CD4-positive, alpha-beta memory T cell (primary cell): ENCODE results near the gene PLPPR4. TPM values are rescaled to one million over a fixed set of nuclear protein-coding genes. Genes with fewer than 3 reads are reported as not detected.
A peak's percentile ranks its signal among the peaks of the same experiment; 100 is the strongest.
"Not testable (repeated sequence)": the region's sequence is repeated elsewhere in the genome, so short reads cannot be mapped to it uniquely, and the experiment has no call there.

Experiments
- CTCF ChIA-PET: fragments of 350-600 bp; sonication (Branson Sonifier 250); formaldehyde crosslinking; loops from one replicate; lab custom pipeline; 2021; ENCODE audit warnings: inconsistent platforms; ENCODE audit not compliant: partially characterized antibody; lab: Charles Lee
- POLR2A ChIA-PET: fragments of 350-600 bp; sonication (Branson Sonifier 250); formaldehyde crosslinking; loops from one replicate; lab custom pipeline; 2021; ENCODE audit not compliant: partially characterized antibody; lab: Charles Lee
- DNase-seq, 5 donors: peaks; one replicate each; pipeline versions ENCODE4 v3.0.0 to v3.0.0-alpha.2; 2020 to 2022; ENCODE audit warnings: mixed read lengths in 1 of 5
- H3K27ac ChIP-seq: one replicate; pipeline ENCODE4 v1.7.0; 2013; ENCODE audit warnings: low read depth, low read length
- H3K27me3 ChIP-seq: 2 replicates; pipeline ENCODE4 v1.7.0; 2013; ENCODE audit warnings: mild to moderate bottlenecking, low read length, moderate library complexity; ENCODE audit not compliant: insufficient read depth
- H3K36me3 ChIP-seq: 2 replicates; pipeline ENCODE4 v1.7.0; 2013; ENCODE audit warnings: mild to moderate bottlenecking, low read length, moderate library complexity; ENCODE audit not compliant: insufficient read depth
- H3K4me1 ChIP-seq: 2 replicates; pipeline ENCODE4 v1.7.0; 2013; ENCODE audit warnings: mild to moderate bottlenecking, low read length, moderate library complexity; ENCODE audit not compliant: insufficient read depth
- H3K4me3 ChIP-seq, 2 donors: one replicate each; pipeline ENCODE4 v1.7.0; 2013; ENCODE audit warnings: low read length in 2 of 2, mild to moderate bottlenecking in 1 of 2
- H3K9me3 ChIP-seq, 2 donors: one replicate each; pipeline ENCODE4 v1.7.0; 2013; ENCODE audit warnings: low read length in 2 of 2, control low read depth in 1 of 2; ENCODE audit not compliant: control insufficient read depth in 1 of 2
- H3K27ac Mint-ChIP-seq, 7 donors: one replicate each; pipeline ENCODE4 v1.8.0; 2020 to 2021; ENCODE audit warnings: mixed read lengths in 7 of 7, mild to moderate bottlenecking in 6 of 7, inconsistent platforms in 3 of 7, moderate library complexity in 3 of 7
- H3K27me3 Mint-ChIP-seq, 2 donors: one replicate each; pipeline ENCODE4 v1.8.0; 2020 to 2021; ENCODE audit warnings: mixed read lengths in 2 of 2
- H3K36me3 Mint-ChIP-seq, 2 donors: one replicate each; pipeline ENCODE4 v1.8.0; 2020 to 2021; ENCODE audit warnings: mixed read lengths in 2 of 2, inconsistent platforms in 1 of 2, mild to moderate bottlenecking in 1 of 2
- H3K4me1 Mint-ChIP-seq, 4 donors: one replicate each; pipeline ENCODE4 v1.8.0; 2020 to 2021; ENCODE audit warnings: mixed read lengths in 4 of 4, mild to moderate bottlenecking in 1 of 4
- H3K4me3 Mint-ChIP-seq, 8 donors: one replicate each; pipeline ENCODE4 v1.8.0; 2020 to 2021; ENCODE audit warnings: mixed read lengths in 8 of 8, mild to moderate bottlenecking in 7 of 8, moderate library complexity in 6 of 8, inconsistent platforms in 3 of 8
- H3K9me3 Mint-ChIP-seq, 8 donors: one replicate each; pipeline ENCODE4 v1.8.0; 2020 to 2021; ENCODE audit warnings: mixed read lengths in 8 of 8, mild to moderate bottlenecking in 5 of 8, inconsistent platforms in 3 of 8, moderate library complexity in 1 of 8
- intact Hi-C: fragments of 100-400 bp; cut with micrococcal nuclease; formaldehyde crosslinking; loops from one replicate; pipeline ENCODE4 v1.15.1; 2023
- polyA plus RNA-seq, 2 donors: library from polyadenylated mRNA; unstranded; fragments of 300-500 nt; fragmentation: Illumina TruSeq; gene quantifications; one replicate each; pipeline ENCODE4 v1.2.3, GENCODE V29; 2021
- total RNA-seq, 2 experiments: library from RNA; stranded (reverse); gene quantifications; one replicate each; pipeline ENCODE4 v1.2.3, GENCODE V29; 2021

The PLPPR4 gene
- total and polyA plus RNA-seq, 4 experiments from 2014 or later: not detected

DNA sequence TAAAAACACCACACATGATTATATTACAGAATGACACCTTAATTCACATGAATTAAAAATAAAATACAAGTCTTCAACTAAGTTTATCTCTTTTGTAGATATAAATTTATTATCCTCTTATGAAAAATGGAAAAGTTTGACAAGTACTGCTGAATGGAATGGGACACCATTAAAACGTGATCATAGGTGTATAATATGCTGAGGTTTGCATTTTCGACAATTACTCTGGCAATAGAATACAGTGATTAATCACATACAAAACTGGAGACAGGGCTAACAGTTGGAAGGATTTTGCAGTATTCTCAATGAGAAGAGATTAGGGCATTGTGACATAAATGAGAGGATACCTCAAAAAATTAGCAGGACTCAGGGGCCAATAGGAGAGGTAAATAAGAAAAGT is 17.1 kb upstream of the PLPPR4 start:
- Histone ChIP-seq H3K27ac (no peak overlapping the region), H3K9me3 (no peaks in the 10 kb centered on the region), H3K4me3 (no peak overlapping the region), H3K36me3 (no peaks in the 10 kb centered on the region), H3K27me3 (no peaks in the 10 kb centered on the region), H3K4me1 (no peaks in the 10 kb centered on the region)
- ChIA-PET CTCF (no interaction called here), POLR2A (no interaction called here)
- Mint-ChIP-seq H3K9me3 (peaks cover 0 to 13% (median 6%) of the 10 kb centered on the region in 8 donors), H3K4me1 (no peaks in the 10 kb centered on the region), H3K27me3 (peaks cover 1 to 3% of the 10 kb centered on the region in 2 donors), H3K27ac (no peak overlapping the region), H3K36me3 (no peaks in the 10 kb centered on the region), H3K4me3 (no peak overlapping the region)
- intact Hi-C loops: no loop called here
- DNase-seq: no peak

- no peaks in the 10 kb centered on the region for H3K4me1 Mint-ChIP-seq
- Histone ChIP-seq H3K4me1 (no peaks in the 10 kb centered on the region), H3K4me3 (no peak overlapping the region), H3K27ac (no peak overlapping the region), H3K9me3 (no peaks in the 10 kb centered on the region), H3K36me3 (no peaks in the 10 kb centered on the region), H3K27me3 (no peaks in the 10 kb centered on the region)
- H3K27ac Mint-ChIP-seq: no peak overlapping the region
- H3K27me3 Mint-ChIP-seq: peaks cover 1 to 2% of the 10 kb centered on the region in 2 donors
- H3K9me3 Mint-ChIP-seq: peaks cover 0 to 8% (median under 1%) of the 10 kb centered on the region in 8 donors
- no peak overlapping the region for H3K4me3 Mint-ChIP-seq
- no peak for DNase-seq
- intact Hi-C loops: no loop called here
- no peaks in the 10 kb centered on the region for H3K36me3 Mint-ChIP-seq
- ChIA-PET CTCF (no interaction called here), POLR2A (no interaction called here)
Measured at GRCh38 chr1:99250728-99251127, 13.6 kb upstream of the PLPPR4 start.

GRCh38 chr1:99251308-99251707 is 13.0 kb upstream of the PLPPR4 start:
- Mint-ChIP-seq H3K36me3 (no peaks in the 10 kb centered on the region), H3K27me3 (peaks cover 1 to 2% of the 10 kb centered on the region in 2 donors), H3K4me1 (no peaks in the 10 kb centered on the region), H3K27ac (no peak overlapping the region), H3K9me3 (peaks cover 0 to 8% (median 0%) of the 10 kb centered on the region in 8 donors), H3K4me3 (no peak overlapping the region)
- no peaks in the 10 kb centered on the region for H3K9me3 ChIP-seq
- POLR2A ChIA-PET: no interaction called here
- H3K4me1 ChIP-seq: no peaks in the 10 kb centered on the region
- DNase-seq: no peak
- no peak overlapping the region for H3K4me3 ChIP-seq
- H3K36me3 ChIP-seq: no peaks in the 10 kb centered on the region
- CTCF ChIA-PET: interaction anchor here (1.0 kb wide), 1 partner anchor 9 kb away, joined by 3 read pairs; no protein-coding TSS in a partner anchor
- H3K27ac ChIP-seq: no peak overlapping the region
- H3K27me3 ChIP-seq: no peaks in the 10 kb centered on the region
- intact Hi-C loops: no loop called here

DNA sequence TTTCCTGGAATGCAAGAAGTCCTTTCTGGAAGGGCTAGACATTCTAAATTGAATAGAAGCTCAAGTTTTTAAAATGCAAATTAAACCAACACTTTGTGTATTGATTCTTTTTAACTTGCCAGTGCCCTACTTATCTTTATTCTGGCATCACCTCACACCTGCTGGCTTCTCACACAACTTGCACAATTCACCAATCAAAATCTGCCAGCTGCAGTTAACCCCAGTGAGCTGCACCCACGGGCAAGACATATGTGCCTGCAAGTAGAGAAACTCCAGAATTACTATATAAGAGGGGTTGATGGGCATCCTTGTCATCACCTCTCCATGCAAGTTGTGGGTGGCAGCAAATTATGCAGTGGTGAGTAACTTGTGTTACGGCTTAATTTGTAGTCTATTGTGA is 11.7 kb upstream of the PLPPR4 start:
- Histone ChIP-seq H3K9me3 (no peaks in the 10 kb centered on the region), H3K27me3 (no peaks in the 10 kb centered on the region), H3K27ac (no peak overlapping the region), H3K4me1 (no peaks in the 10 kb centered on the region), H3K4me3 (no peak overlapping the region), H3K36me3 (no peaks in the 10 kb centered on the region)
- Mint-ChIP-seq H3K9me3 (peaks cover 0 to 6% (median 0%) of the 10 kb centered on the region in 8 donors), H3K4me1 (no peaks in the 10 kb centered on the region), H3K27ac (no peak overlapping the region), H3K4me3 (no peak overlapping the region), H3K36me3 (no peaks in the 10 kb centered on the region), H3K27me3 (peaks cover 1 to 2% of the 10 kb centered on the region in 2 donors)
- DNase-seq: no peak
- POLR2A ChIA-PET: no interaction called here
- intact Hi-C loops: no loop called here
- CTCF ChIA-PET: no interaction called here

- peaks cover 17 to 19% of the 10 kb centered on the region in 2 donors for H3K27me3 Mint-ChIP-seq
- intact Hi-C loops, H3K4me3 Mint-ChIP-seq, H3K4me1 ChIP-seq, H3K9me3 ChIP-seq, H3K4me1 Mint-ChIP-seq, H3K27ac ChIP-seq, H3K27me3 ChIP-seq, H3K9me3 Mint-ChIP-seq, H3K36me3 Mint-ChIP-seq, H3K36me3 ChIP-seq, DNase-seq, CTCF ChIA-PET, H3K4me3 ChIP-seq, H3K27ac Mint-ChIP-seq, POLR2A ChIA-PET: not testable (repeated sequence)
Measured at GRCh38 chr1:99260402-99260801, 3.9 kb upstream of the PLPPR4 start.

DNA sequence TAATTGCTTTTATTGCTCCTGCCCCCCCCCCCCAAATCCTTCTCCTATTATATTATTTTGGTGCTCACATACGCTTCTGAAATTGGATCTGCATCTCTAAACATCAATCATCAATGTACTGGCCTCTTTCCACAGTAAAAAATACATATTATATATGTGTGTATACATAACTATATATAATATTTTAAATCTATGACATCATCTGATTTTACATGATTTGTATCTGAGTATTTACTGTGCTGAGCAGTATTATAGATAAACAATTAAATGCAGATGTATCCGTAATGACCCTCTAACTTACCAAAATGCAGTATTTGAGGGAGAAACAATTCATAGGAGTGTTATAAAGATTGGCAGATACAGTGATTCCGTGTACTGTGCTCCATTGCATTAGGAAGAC is 832 bp downstream of the PLPPR4 start:
- intact Hi-C loops: no loop called here
- no peaks in the 10 kb centered on the region for H3K9me3 ChIP-seq
- Mint-ChIP-seq H3K27me3 (peaks cover 23 to 28% of the 10 kb centered on the region in 2 donors), H3K36me3 (no peaks in the 10 kb centered on the region), H3K9me3 (peaks cover 0 to 8% (median 0%) of the 10 kb centered on the region in 8 donors), H3K4me3 (peak overlapping the region in 1 of 8 donors; percentile 62), H3K4me1 (peaks cover 0 to 9% (median 4%) of the 10 kb centered on the region in 4 donors), H3K27ac (no peak overlapping the region)
- no peaks in the 10 kb centered on the region for H3K36me3 ChIP-seq
- no peak overlapping the region for H3K27ac ChIP-seq
- DNase-seq: no peak
- ChIA-PET CTCF (no interaction called here), POLR2A (no interaction called here)
- peaks cover 5% of the 10 kb centered on the region for H3K4me1 ChIP-seq
- peaks cover 4% of the 10 kb centered on the region for H3K27me3 ChIP-seq
- no peak overlapping the region for H3K4me3 ChIP-seq

DNA sequence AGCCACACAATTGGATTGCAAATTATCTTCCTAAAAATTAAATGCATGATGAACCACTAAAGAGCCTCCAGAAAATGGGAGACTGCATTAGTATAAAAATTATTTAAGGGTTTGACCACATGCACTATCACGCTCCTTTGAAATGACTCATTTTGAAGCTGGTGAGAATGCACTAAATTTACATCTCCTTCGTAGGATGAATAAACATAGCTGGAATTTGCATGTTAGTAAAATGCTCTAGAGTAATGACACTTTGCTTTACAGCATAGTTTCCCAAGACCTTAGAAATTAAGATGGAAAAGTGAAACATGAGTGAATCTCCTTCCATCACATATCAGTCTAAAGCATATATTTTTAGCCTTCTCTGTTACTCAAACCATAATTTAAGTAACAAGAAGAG is 2.4 kb downstream of the PLPPR4 start:
- no peak overlapping the region for H3K27ac Mint-ChIP-seq
- intact Hi-C loops: no loop called here
- peaks cover 5% of the 10 kb centered on the region for H3K4me1 ChIP-seq
- POLR2A ChIA-PET: no interaction called here
- H3K27me3 ChIP-seq: peaks cover 4% of the 10 kb centered on the region
- H3K4me3 ChIP-seq: no peak overlapping the region
- H3K36me3 Mint-ChIP-seq: no peaks in the 10 kb centered on the region
- no peaks in the 10 kb centered on the region for H3K9me3 ChIP-seq
- peaks cover 0 to 9% (median 4%) of the 10 kb centered on the region in 4 donors for H3K4me1 Mint-ChIP-seq
- H3K27me3 Mint-ChIP-seq: peaks cover 23 to 27% of the 10 kb centered on the region in 2 donors
- no peak overlapping the region for H3K4me3 Mint-ChIP-seq
- CTCF ChIA-PET: no interaction called here
- DNase-seq: no peak
- H3K36me3 ChIP-seq: no peaks in the 10 kb centered on the region
- peaks cover 0 to 8% (median 0%) of the 10 kb centered on the region in 8 donors for H3K9me3 Mint-ChIP-seq
- H3K27ac ChIP-seq: no peak overlapping the region

GRCh38 chr1:99268021-99268420 is 3.7 kb downstream of the PLPPR4 start:
- no peak for DNase-seq
- Histone ChIP-seq H3K27ac (no peak overlapping the region), H3K36me3 (no peaks in the 10 kb centered on the region), H3K4me1 (peaks cover 5% of the 10 kb centered on the region), H3K9me3 (no peaks in the 10 kb centered on the region), H3K27me3 (peaks cover 4% of the 10 kb centered on the region), H3K4me3 (no peak overlapping the region)
- Mint-ChIP-seq H3K36me3 (no peaks in the 10 kb centered on the region), H3K9me3 (peaks cover 0 to 7% (median 2%) of the 10 kb centered on the region in 8 donors), H3K4me3 (no peak overlapping the region), H3K4me1 (peaks cover 0 to 6% (median 4%) of the 10 kb centered on the region in 4 donors), H3K27ac (no peak overlapping the region), H3K27me3 (peaks cover 16 to 21% of the 10 kb centered on the region in 2 donors)
- ChIA-PET POLR2A (no interaction called here), CTCF (no interaction called here)
- intact Hi-C loops: no loop called here
